NCI-H526 treated with DMSO at 0.1 percent for 48 hours (cell line): ENCODE data around the gene RPL36.
A peak's percentile ranks its signal among the peaks of the same experiment; 100 is the strongest.
"Not testable (repeated sequence)": the region's sequence is repeated elsewhere in the genome, so short reads cannot be mapped to it uniquely, and the experiment has no call there.

Experiments used
- DNase-seq: peaks from one replicate; lab custom pipeline; 2025; lab: John Stamatoyannopoulos, UW

The RPL36 gene

GRCh38 chr19:5674714-5675113 lies 15.4 kb upstream of the RPL36 start:
- no peak for DNase-seq

GRCh38 chr19:5676105-5676771 lies 13.9 kb upstream of the RPL36 start:
- no peak for DNase-seq

GRCh38 chr19:5676772-5677105 lies 13.4 kb upstream of the RPL36 start:
- DNase-seq = no peak

DNA sequence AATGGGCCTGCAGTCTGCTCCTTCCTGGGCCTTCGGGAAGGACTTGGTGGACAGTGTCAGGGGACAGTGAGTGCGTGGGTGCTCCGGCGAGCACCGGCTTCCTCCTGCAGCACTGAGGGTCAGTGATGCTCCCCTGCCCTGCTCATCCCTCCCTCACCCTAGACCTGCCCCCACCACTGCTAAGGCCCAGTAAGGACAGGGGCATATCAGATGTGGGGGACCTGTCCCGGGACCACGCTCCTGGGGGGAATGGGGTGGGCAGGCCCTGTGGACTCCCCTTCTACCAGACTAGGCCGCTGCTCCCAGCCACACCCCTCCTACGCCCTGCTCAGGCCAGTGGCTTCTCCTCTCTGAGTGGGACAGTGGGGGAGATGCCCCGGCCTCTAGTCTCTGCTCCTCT lies 13.0 kb upstream of the RPL36 start:
- no peak for DNase-seq

DNA sequence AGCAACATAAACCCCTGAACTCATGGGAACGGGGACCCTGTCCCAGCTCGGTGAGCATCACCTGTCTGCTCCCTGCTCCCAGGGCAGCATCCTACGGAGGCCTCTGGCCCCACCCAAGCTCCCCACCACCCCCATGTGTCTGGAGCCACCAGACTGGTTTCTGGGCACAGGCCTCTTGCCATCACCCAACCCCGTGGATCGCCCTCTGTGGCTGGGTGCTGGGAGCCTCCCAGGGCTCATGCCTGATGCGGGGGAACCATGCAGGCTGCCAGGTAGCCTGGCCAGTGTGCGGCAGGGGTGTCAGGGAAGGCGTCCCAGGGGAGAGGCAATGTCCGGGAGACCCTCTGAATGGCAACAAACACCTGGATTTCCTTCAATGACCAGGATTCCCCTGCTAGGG lies 12.5 kb upstream of the RPL36 start:
- no peak for DNase-seq

- no peak for DNase-seq
Measured at GRCh38 chr19:5678071-5678718, 11.9 kb upstream of the RPL36 start.

DNA sequence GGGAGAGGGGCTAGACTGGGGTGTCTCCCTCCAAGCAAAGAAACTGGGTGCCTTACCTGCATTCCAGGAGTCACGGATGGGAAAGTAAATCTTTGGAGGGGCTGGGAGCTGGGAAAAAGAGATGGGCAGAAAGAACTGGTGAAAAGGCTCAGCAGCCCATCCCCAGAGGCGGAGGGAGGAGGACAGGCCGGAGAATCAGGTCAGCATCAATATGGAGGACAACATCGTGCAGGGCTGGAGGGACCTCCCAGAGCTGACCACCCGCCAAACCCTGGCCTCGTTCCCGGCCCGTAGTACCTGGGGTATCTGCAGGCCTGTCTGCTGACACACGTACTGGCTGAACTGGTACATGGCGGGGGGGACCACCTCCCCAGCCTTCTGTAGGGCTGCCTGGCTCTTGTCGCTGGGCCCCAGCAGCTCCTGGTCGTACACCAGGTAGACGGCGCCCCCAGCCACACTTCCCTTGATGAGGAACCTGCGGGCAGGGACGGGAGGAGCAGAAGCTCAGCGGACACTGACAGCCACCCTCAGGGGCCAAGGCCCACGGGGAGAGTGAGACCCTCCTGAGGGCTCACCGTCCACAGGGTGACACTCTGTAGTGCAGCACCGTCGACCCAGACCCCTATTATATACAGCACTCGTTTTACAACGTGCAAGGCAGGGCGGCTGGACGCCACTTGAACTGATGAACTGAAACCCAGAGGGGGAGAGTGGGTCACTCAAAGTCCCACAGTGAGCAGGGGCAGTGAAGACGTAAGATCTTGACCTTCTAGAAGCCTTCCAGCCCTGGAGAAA lies 10.6 kb upstream of the RPL36 start:
- DNase-seq = no peak

- DNase-seq = no peak
Measured at GRCh38 chr19:5680084-5680436, 10.0 kb upstream of the RPL36 start.

DNA sequence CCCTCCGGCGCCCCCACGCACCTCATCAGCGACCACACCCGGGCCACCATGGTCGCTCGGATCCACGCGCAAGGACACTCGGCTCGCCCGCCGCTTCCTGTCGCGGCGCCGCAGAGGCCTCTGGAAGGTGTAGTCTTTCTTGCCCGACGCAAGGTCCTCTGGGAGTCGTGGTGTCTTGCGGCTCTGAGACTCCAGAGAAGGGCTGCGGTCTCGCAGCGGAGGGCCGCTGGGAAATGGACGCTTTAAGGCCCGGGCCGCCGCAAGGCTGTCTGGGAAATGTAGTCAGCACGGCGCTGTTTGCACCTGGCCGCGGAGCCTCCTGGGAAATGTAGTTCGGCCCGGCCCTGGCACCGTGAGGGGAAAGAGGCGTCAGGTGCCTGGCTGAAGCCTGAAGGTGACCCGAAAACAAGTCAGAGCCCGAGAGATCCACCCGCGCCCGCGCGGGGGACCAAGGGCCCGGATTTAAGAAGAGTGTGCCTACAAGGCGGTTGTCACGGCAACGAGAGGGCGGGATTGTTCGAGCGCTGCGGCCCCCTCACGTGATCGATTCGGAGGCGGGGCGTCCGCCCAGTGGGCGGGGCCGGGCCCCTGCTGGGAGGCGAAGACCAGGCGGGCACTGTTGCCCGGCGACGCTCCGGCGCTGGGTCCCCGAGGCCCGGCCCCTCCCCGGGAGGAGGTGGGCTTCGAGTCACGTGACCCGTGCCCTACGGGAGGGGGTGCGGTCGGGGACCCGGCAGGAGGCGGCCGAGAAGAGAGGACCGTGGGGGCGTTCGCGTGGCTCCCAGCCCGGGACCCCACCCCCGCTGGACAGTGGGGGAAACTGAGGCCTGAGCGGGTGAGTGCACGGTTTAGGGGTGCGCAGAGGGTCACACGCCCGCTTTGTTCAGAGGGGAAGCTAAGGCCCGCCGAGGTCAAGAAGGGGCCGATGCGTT lies 9.4 kb upstream of the RPL36 start, which contains the start of the genes HSD11B1L and MICOS13:
TSS of gene HSD11B1L (plus strand) at position 591 of the 932 bp plus-strand sequence. CDS start 3,806 bp downstream, outside the sequence.
TSS of gene MICOS13 (minus strand) at position 80 of the 932 bp plus-strand sequence. CDS start at position 50, 30 bp downstream.
- peak; percentile 92 for DNase-seq

DNA sequence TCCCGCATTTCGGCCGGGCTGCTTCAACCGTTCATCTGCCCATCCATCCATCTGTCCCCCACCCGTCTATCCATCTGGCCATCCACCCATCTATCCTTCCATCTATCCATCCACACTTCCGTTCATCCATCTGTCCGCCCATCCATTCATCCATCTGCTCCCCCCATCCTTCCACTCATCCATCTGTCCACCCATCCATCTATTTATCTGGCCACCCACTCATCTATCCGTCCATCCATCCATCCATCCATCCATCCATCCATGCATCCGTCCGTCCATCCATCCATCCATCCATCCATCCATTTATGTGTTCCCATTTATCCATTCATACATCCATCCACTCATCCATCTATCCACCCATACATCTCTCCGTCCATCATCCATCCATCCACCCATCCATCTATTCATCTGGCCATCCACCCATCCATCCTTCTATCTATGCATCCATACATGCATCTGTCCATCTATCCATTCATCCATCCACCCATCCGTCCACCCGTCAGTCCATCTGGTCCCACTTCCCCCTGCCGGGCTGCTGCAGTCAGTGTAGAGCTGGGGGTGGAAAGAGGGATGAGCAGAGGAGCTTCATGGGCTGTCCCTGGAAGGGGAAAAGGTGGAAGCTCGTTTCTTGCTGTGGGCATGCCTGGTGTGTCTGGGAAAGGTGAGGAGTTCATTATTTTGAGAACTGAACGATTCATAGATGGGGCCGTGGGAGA lies 8.5 kb upstream of the RPL36 start:
- DNase-seq = no peak

- no peak for DNase-seq
Measured at GRCh38 chr19:5682107-5682482, 8.0 kb upstream of the RPL36 start.

DNA sequence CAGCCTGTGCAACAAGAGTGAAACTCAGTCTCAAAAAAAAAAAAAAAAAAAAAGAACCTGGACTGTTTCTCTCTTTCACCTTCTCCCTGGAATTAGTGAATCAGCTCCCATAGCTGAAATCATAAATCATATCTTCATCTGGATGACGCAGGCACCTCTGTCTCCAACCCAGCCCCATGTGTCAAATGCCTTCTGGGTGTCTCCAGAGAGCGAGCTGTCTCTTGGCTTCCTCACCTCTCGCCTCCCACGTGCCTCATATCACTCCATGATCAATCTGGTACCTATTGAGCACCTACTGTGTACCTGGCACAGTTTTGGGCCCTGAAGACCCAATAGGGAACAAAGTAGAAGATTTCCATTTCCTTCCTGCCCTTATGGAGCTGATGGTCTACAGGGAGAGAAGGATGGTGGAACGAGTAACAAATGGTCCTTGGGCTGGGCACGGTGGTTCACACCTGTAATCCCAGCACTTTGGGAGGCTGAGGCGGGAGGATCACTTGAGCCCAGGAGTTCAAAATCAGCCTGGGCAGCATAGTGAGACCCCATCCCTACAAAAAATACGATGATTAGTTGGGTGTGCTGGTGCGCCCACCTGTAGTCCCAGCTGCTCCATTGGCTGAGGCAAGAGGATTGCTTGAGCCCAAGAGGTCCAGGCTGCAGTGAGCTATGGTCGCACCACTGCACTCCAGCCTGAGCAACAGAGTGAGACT lies 6.8 kb upstream of the RPL36 start:
- DNase-seq = no peak

DNA sequence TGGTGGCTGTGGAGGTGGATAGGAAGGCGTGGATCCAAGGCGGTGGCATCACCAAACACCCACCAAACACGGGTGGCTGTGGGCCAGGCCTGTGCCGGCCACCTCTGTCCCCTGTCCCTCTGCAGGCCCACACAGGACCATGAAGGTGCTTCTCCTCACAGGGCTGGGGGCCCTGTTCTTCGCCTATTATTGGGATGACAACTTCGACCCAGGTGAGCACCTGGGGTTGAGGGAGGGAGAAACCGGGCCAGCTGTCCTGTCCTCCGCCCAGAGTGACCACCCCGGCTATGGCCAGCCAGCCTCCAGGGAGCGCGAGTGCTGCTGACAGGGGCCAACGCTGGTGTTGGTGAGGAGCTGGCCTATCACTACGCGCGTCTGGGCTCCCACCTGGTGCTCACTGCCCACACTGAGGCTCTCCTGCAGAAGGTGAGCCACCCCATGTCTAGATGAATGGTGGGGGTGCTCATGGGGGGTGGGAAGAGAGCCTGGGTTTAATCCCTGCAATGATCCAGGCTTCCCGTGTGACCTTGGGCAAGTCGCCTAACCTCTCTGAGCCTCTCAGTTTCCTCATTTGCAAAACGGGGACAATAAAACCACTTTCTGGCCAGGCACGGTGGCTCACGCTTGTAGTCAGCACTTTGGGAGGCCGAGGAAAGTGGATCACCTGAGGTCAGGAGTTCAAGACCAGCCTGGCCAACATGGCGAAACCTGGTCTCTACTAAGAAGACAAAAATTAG lies 5.2 kb upstream of the RPL36 start:
- DNase-seq = no peak

DNA sequence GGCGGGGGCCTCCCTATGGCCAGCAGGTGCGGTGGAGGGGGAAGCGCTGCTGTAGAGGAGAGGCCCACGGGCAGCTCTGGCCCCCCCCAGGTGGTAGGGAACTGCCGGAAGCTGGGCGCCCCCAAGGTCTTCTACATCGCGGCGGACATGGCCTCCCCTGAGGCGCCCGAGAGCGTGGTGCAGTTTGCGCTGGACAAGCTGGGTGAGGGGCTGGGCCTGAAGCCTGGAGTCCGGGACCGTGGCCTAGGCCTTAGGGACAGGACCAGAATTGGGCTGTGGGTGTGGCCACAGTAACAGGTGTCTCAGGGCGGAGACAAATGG lies 3.8 kb upstream of the RPL36 start:
- no peak for DNase-seq

GRCh38 chr19:5686647-5687359 lies 3.3 kb upstream of the RPL36 start:
- DNase-seq = peak; percentile 42

DNA sequence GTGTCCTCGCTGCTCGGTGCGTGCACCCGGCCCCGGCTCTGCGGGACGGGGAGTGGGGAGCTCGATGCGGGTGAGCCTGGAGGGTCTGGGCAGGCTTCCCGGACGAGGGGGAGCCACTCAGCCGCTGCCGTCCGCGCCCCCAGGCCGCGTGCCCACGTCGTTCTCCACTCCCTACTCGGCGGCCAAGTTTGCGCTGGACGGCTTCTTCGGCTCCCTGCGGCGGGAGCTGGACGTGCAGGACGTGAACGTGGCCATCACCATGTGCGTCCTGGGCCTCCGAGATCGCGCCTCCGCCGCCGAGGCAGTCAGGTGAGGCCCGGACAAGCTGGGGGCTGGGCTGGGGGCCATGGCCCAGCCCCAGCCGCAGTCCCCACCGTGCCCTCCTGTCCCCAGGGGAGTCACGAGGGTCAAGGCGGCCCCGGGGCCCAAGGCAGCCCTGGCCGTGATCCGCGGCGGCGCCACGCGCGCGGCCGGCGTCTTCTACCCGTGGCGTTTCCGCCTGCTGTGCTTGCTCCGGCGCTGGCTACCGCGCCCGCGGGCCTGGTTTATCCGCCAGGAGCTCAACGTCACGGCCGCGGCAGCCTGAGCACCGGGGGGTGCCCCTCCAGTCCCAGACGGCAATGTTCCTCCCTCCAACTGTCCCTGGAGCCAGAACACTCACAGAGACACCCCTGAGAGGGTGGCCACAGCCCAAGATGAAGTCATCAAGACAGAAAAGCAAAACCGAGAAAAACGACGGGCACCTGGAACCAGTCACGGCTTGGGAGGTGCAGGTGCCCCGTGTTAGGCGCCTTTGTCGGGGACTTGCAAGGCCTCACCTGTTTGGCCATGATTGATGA lies 2.5 kb upstream of the RPL36 start:
- DNase-seq = no peak

DNA sequence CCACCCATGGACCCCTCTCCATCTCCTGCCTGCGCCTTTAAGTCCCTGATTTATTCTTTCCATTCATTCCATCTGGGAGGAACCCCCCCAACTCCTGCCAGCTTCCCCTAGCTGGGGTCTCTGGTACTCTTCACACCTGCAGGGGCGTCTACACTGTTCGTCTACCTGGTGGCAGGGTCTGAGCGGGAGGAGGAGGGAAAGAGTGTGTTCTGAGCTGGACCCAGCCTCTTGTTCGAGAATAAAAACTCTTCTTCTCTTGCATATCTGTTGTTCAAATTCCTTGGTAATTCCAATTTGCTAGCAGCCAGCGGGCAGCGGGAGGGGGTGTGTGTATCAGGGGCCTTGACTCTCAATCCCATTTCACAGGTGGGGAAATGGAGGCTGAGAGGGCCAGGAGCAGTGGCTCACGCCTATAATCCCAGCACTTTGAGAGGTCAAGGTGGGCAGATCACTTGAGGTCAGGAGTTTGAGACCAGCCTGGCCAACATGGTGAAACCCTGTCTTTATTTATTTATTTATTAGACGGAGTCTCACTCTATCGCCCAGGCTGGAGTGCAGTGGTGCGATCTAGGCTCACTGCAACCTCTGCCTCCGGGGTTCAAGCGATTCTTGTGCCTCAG lies 1.7 kb upstream of the RPL36 start:
- DNase-seq = not testable (repeated sequence)
